Smooth muscle cell of the brain vasculature (primary cell): ENCODE data around the gene CUBN.

Source experiments
- DNase-seq: peaks from one replicate; pipeline ENCODE4 v3.0.0-alpha.2; 2012; ENCODE audit warnings: low read depth, low spot score

The CUBN gene

GRCh38 chr10:16952610-16953009 is 177.0 kb downstream of the CUBN start:
- no peak for DNase-seq

- no peak for DNase-seq
Observed at GRCh38 chr10:16952080-16952479, 177.5 kb downstream of the CUBN start.

- DNase-seq: no peak
Observed at GRCh38 chr10:16950656-16951601, 178.7 kb downstream of the CUBN start.

- DNase-seq: no peak
Observed at GRCh38 chr10:16949816-16950215, 179.8 kb downstream of the CUBN start.

- no peak for DNase-seq
Observed at GRCh38 chr10:16948361-16948760, 181.2 kb downstream of the CUBN start.

- DNase-seq: no peak
Observed at GRCh38 chr10:16947069-16947468, 182.5 kb downstream of the CUBN start.

GRCh38 chr10:16945593-16945992 is 184.0 kb downstream of the CUBN start:
- no peak for DNase-seq

- no peak for DNase-seq
Observed at GRCh38 chr10:16944986-16945385, 184.6 kb downstream of the CUBN start.

GRCh38 chr10:16944402-16944801 is 185.2 kb downstream of the CUBN start:
- no peak for DNase-seq

GRCh38 chr10:16943295-16944285 is 186.0 kb downstream of the CUBN start:
- DNase-seq: no peak

GRCh38 chr10:16942381-16943078 is 187.1 kb downstream of the CUBN start:
- no peak for DNase-seq

GRCh38 chr10:16941870-16942269 is 187.7 kb downstream of the CUBN start:
- DNase-seq: no peak

GRCh38 chr10:16941067-16941466 is 188.5 kb downstream of the CUBN start:
- DNase-seq: no peak

- no peak for DNase-seq
Observed at GRCh38 chr10:16938952-16939351, 190.7 kb downstream of the CUBN start.

GRCh38 chr10:16934461-16934860 is 195.2 kb downstream of the CUBN start:
- DNase-seq: no peak

GRCh38 chr10:16933783-16934182 is 195.8 kb downstream of the CUBN start:
- no peak for DNase-seq

- no peak for DNase-seq
Observed at GRCh38 chr10:16931930-16932329, 197.7 kb downstream of the CUBN start.

- DNase-seq: no peak
Observed at GRCh38 chr10:16930540-16930939, 199.1 kb downstream of the CUBN start.

GRCh38 chr10:16929069-16929468 is 200.5 kb downstream of the CUBN start:
- DNase-seq: no peak

- DNase-seq: no peak
Observed at GRCh38 chr10:16927546-16927945, 202.1 kb downstream of the CUBN start.

- DNase-seq: no peak
Observed at GRCh38 chr10:16923726-16924125, 205.9 kb downstream of the CUBN start.

GRCh38 chr10:16923309-16923708 is 206.3 kb downstream of the CUBN start:
- DNase-seq: no peak
